HUES64 (cell line): ENCODE measurements around the gene GRID1.
"Not testable (repeated sequence)": the region's sequence is repeated elsewhere in the genome, so short reads cannot be mapped to it uniquely, and the experiment has no call there.

ENCODE experiments used
- H3K27ac ChIP-seq: 2 replicates; pipeline ENCODE4 v1.7.0; 2013; ENCODE audit warnings: low read depth, low read length, inconsistent platforms
- H3K27me3 ChIP-seq: 2 replicates; pipeline ENCODE4 v1.6.1; 2013; ENCODE audit warnings: mild to moderate bottlenecking, low read length; ENCODE audit not compliant: insufficient read depth
- H3K36me3 ChIP-seq: 2 replicates; pipeline ENCODE4 v1.6.1; 2013; ENCODE audit warnings: mild to moderate bottlenecking, low read length; ENCODE audit not compliant: insufficient read depth
- H3K4me1 ChIP-seq: 2 replicates; pipeline ENCODE4 v1.6.1; 2013; ENCODE audit warnings: mild to moderate bottlenecking, low read length, moderate library complexity; ENCODE audit not compliant: insufficient read depth
- H3K4me3 ChIP-seq: 2 replicates; pipeline ENCODE4 v1.5.1; 2013; ENCODE audit warnings: mild to moderate bottlenecking, low read length, moderate library complexity
- H3K9ac ChIP-seq: 2 replicates; pipeline ENCODE4 v1.6.1; 2013; ENCODE audit warnings: mild to moderate bottlenecking, low read depth, low read length
- H3K9me3 ChIP-seq: 2 replicates; pipeline ENCODE4 v1.6.1; 2013; ENCODE audit warnings: low read depth, low read length; ENCODE audit not compliant: insufficient read depth
- WGBS: fragments of 150-250, 120-280 bp; methylation state at CpG from one replicate; pipeline ENCODE4 v1.1.7; 2013; ENCODE audit warnings: missing lambda C conversion rate; 5-methylcytosine and 5-hydroxymethylcytosine counted together

Gene GRID1

GRCh38 chr10:86038371-86038770 lies 328.2 kb downstream of the GRID1 start:
- Histone ChIP-seq H3K4me3 (no peak overlapping the region), H3K9ac (no peak overlapping the region), H3K9me3 (no peaks in the 10 kb centered on the region), H3K27ac (no peak overlapping the region), H3K36me3 (no peaks in the 10 kb centered on the region), H3K27me3 (no peaks in the 10 kb centered on the region), H3K4me1 (no peaks in the 10 kb centered on the region)
- no CpG with 5 or more reads among the region's 1 CpG for WGBS

- Histone ChIP-seq H3K36me3 (no peaks in the 10 kb centered on the region), H3K9ac (no peak overlapping the region), H3K27ac (no peak overlapping the region), H3K9me3 (no peaks in the 10 kb centered on the region), H3K4me3 (no peak overlapping the region), H3K27me3 (no peaks in the 10 kb centered on the region), H3K4me1 (no peaks in the 10 kb centered on the region)
- WGBS, result 96% methylated on average over 5 of the region's 5 CpGs
Observed at GRCh38 chr10:86037096-86037495, 329.5 kb downstream of the GRID1 start.

- 89% methylated on average over 5 of the region's 5 CpGs for WGBS
- Histone ChIP-seq H3K4me1 (no peaks in the 10 kb centered on the region), H3K27ac (no peak overlapping the region), H3K9ac (no peak overlapping the region), H3K9me3 (peaks cover 5% of the 10 kb centered on the region), H3K27me3 (no peaks in the 10 kb centered on the region), H3K36me3 (no peaks in the 10 kb centered on the region), H3K4me3 (no peak overlapping the region)
Observed at GRCh38 chr10:86036544-86036831, 330.1 kb downstream of the GRID1 start.

GRCh38 chr10:86035791-86036543 lies 330.6 kb downstream of the GRID1 start:
- Histone ChIP-seq H3K4me1 (no peaks in the 10 kb centered on the region), H3K27me3 (no peaks in the 10 kb centered on the region), H3K9ac (no peak overlapping the region), H3K36me3 (no peaks in the 10 kb centered on the region), H3K4me3 (no peak overlapping the region), H3K27ac (no peak overlapping the region), H3K9me3 (peaks cover 10% of the 10 kb centered on the region)
- WGBS, result 92% methylated on average over 11 of the region's 11 CpGs

GRCh38 chr10:86034710-86035109 lies 331.9 kb downstream of the GRID1 start:
- peaks cover 22% of the 10 kb centered on the region for H3K9me3 ChIP-seq
- H3K9ac ChIP-seq, result no peak overlapping the region
- no peak overlapping the region for H3K27ac ChIP-seq
- no peaks in the 10 kb centered on the region for H3K4me1 ChIP-seq
- WGBS, result 95% methylated on average over 1 of the region's 1 CpG
- H3K36me3 ChIP-seq, result no peaks in the 10 kb centered on the region
- H3K27me3 ChIP-seq, result no peaks in the 10 kb centered on the region
- H3K4me3 ChIP-seq, result no peak overlapping the region

GRCh38 chr10:86033581-86033980 lies 333.0 kb downstream of the GRID1 start:
- H3K9ac ChIP-seq, result no peak overlapping the region
- no peaks in the 10 kb centered on the region for H3K4me1 ChIP-seq
- H3K27ac ChIP-seq, result no peak overlapping the region
- peaks cover 28% of the 10 kb centered on the region for H3K9me3 ChIP-seq
- 86% methylated on average over 1 of the region's 1 CpG for WGBS
- no peak overlapping the region for H3K4me3 ChIP-seq
- H3K36me3 ChIP-seq, result no peaks in the 10 kb centered on the region
- no peaks in the 10 kb centered on the region for H3K27me3 ChIP-seq

GRCh38 chr10:86032087-86032486 lies 334.5 kb downstream of the GRID1 start:
- H3K4me3 ChIP-seq, H3K27me3 ChIP-seq, H3K36me3 ChIP-seq, H3K27ac ChIP-seq, H3K9ac ChIP-seq, H3K4me1 ChIP-seq: not testable (repeated sequence)
- WGBS, result 95% methylated on average over 8 of the region's 8 CpGs
- H3K9me3 ChIP-seq, result peaks cover 28% of the 10 kb centered on the region

- whole genome bisulfite sequencing, result 40% methylated on average over 1 of the region's 2 CpGs
- H3K27ac ChIP-seq, result no peak overlapping the region
- peaks cover 28% of the 10 kb centered on the region for H3K9me3 ChIP-seq
- H3K27me3 ChIP-seq, result no peaks in the 10 kb centered on the region
- no peak overlapping the region for H3K9ac ChIP-seq
- H3K36me3 ChIP-seq, result no peaks in the 10 kb centered on the region
- no peak overlapping the region for H3K4me3 ChIP-seq
- H3K4me1 ChIP-seq, result no peaks in the 10 kb centered on the region
Observed at GRCh38 chr10:86030312-86030711, 336.3 kb downstream of the GRID1 start.

- Histone ChIP-seq H3K9ac (no peak overlapping the region), H3K36me3 (no peaks in the 10 kb centered on the region), H3K27ac (no peak overlapping the region), H3K4me3 (no peak overlapping the region), H3K4me1 (no peaks in the 10 kb centered on the region), H3K27me3 (no peaks in the 10 kb centered on the region), H3K9me3 (peaks cover 28% of the 10 kb centered on the region)
- WGBS, result 94% methylated on average over 2 of the region's 2 CpGs
Observed at GRCh38 chr10:86027346-86027745, 339.2 kb downstream of the GRID1 start.

GRCh38 chr10:86025509-86025908 lies 341.1 kb downstream of the GRID1 start:
- no peaks in the 10 kb centered on the region for H3K4me1 ChIP-seq
- H3K27ac ChIP-seq, result no peak overlapping the region
- no peak overlapping the region for H3K9ac ChIP-seq
- H3K36me3 ChIP-seq, result no peaks in the 10 kb centered on the region
- H3K27me3 ChIP-seq, result no peaks in the 10 kb centered on the region
- peaks cover 14% of the 10 kb centered on the region for H3K9me3 ChIP-seq
- WGBS, result 97% methylated on average over 3 of the region's 3 CpGs
- no peak overlapping the region for H3K4me3 ChIP-seq

GRCh38 chr10:86024281-86025041 lies 342.1 kb downstream of the GRID1 start:
- H3K9ac ChIP-seq, result no peak overlapping the region
- 91% methylated on average over 8 of the region's 8 CpGs for WGBS
- no peaks in the 10 kb centered on the region for H3K4me1 ChIP-seq
- H3K27ac ChIP-seq, result no peak overlapping the region
- H3K4me3 ChIP-seq, result no peak overlapping the region
- H3K9me3 ChIP-seq, result peaks cover 4% of the 10 kb centered on the region; the same call in 1 of the 2 replicates
- H3K27me3 ChIP-seq, result no peaks in the 10 kb centered on the region
- no peaks in the 10 kb centered on the region for H3K36me3 ChIP-seq
